ENCODE measurements around the gene POLE.
"Not testable (repeated sequence)": the region's sequence is repeated elsewhere in the genome, so short reads cannot be mapped to it uniquely, and the experiment has no call there.

POLE gene

GRCh38 chr12:132601171-132601883, 85.8 kb downstream of the POLE start:
- in situ Hi-C loops (cut with MboI; ENCODE audit: low sequenced_read_pairs) = no loop called here

DNA sequence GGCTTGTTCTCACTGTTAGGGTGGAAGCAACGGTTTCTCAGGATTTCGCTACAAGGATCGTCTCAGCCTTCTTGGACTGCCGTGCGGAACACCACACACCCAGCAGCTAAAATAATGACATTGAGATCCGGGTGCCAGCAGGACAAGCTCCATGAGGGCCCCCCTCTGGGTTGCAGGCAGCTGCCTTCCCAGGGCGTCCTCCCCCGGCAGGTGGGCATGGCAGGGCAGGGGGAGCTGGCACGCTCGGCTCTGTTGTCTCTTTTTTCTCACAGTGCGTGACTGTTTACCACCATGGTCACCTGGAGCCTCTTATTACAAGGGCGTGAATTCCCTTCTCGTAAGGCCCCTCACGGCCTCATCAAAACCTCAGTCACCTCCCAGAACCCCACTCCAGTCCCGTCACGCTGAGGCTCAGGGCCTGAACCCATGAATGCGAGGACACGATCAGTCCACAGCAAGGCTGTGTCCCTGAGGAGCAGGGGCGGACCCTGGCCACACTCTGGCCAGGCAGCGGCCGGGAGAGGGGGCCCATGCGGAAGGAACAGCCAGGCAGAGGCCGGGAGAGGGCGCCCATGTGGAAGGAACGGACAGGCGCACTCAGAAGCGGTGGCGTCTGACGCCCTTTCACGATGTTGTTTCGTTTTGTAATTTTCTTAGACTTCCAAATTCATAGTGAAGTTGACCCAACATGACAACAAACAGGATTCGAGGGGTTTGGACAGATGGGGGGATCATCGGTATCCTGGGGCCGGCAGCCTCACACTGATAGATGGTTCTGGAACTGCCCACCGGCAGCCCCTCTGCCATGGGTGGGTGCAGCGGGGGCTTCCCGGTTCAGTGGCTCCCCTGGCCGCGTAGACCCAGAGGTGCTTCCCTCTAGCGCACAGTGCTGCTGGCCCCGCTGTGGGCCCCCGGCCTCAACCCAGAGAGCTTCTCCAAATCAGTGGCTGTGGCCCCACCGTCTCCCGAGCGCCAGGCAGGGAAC, 86.8 kb downstream of the POLE start:
- in situ Hi-C loops (cut with MboI; ENCODE audit: low sequenced_read_pairs) = no loop called here

GRCh38 chr12:132599502-132599901, 87.6 kb downstream of the POLE start:
- in situ Hi-C loops (cut with MboI; ENCODE audit: low sequenced_read_pairs) = not testable (repeated sequence)

DNA sequence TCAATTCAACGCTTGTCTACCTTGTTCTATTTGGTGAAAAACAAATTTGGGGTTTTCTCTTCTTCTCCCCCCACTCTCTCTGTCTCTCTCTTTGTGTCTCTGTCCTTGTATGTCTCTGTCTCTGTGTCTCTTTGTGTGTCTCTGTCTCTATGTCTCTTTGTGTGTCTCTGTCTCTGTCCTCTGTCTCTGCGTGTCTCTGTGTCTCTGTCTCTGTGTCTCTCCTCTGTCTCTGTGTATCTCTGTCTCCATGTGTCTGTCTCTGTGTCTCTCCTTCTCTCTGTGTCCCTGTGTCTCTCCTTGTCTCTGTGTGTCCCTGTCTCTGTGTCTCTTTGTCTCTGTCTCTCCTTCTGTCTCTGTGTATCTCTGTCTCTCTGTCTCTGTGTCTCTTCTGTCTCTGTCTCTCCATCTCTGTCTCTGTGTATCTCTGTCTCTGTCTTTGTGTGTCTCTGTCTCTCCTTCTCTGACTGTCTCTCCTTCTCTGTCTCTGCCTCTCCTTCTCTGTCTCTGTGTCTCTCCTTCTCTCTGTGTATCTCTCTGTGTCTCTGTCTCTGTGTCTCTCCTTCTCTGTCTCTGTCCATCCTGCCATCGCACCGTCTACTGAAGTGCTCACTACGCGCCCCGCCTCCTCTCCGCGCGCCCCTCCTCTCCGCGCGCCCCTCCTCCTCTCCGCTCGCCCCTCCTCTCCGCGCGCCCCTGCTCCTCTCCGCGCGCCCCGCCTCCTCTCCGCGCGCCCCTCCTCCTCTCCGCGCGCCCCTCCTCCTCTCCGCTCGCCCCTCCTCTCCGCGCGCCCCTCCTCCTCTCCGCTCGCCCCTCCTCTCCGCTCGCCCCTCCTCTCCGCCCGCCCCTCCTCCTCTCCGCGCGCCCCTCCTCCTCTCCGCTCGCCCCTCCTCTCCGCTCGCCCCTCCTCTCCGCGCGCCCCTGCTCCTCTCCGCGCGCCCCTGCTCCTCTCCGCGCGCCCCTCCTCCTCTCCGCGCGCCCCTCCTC, 89.5 kb downstream of the POLE start:
- in situ Hi-C loops (cut with MboI; ENCODE audit: low sequenced_read_pairs) = no loop called here

DNA sequence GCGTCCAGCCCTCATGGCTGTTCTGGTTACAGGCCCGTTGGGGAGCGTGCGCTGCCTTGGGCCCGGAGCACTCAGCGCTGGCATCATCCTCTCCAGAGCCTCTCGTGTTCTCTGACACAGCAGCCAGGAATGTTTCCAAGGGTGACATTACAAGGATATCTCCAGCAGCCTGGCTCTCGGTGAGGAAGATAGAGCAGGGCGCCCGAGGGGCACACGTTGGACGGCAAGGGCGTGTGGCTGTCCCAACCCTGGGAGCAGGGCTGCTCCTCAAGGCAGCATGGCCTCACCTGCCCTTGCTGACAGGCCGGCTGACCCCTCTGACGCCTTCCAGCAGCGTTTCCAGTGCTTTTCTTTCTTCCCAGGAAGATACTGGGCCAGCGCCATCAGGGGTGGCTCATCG, 91.1 kb downstream of the POLE start:
- in situ Hi-C loops (cut with MboI; ENCODE audit: low sequenced_read_pairs) = no loop called here

DNA sequence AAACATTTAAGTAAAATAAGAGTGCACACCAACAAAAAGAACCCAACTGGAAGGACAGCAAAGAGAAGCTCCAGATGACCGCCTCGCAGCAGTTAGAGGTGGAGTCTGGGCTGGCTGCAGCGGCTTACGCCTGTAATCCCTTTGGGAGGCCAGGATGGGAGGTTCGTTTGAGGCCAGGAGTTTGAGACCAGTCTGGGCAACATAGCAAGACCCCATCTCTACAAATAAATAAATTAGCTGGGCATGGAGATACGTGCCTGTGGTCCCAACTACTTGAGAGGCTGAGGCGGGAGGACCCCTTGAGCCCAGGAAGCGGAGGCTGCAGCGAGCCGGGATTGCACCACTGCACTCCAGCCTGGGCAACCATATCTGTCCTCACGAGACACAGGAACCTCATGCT, 92.0 kb downstream of the POLE start:
- in situ Hi-C loops (cut with MboI; ENCODE audit: low sequenced_read_pairs) = no loop called here

DNA sequence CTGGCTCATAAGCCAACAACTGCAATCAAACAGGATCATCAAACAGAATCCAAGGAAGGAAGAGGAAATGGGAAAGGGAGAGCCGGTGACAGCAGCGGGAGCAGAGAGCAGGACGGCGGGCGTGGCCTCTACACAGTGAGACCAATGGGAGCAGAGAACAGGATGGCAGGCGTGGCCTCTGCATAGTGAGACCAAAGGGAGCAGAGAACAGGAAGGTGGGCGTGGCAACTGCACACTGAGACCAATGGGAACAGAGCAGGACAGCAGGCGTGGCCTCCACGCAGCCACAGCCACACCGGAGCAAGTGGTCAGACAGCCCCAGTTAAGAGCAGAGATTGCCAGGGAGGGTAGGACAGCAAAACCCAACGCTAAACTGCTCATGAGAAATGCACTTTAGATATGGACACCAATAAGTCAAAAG, 93.2 kb downstream of the POLE start:
- in situ Hi-C loops (cut with MboI; ENCODE audit: low sequenced_read_pairs) = no loop called here

- in situ Hi-C loops (cut with MboI; ENCODE audit: low sequenced_read_pairs) = no loop called here
Measured at GRCh38 chr12:132593521-132593920, 93.6 kb downstream of the POLE start.

- in situ Hi-C loops (cut with MboI; ENCODE audit: low sequenced_read_pairs) = no loop called here
Measured at GRCh38 chr12:132593071-132593470, 94.1 kb downstream of the POLE start.

DNA sequence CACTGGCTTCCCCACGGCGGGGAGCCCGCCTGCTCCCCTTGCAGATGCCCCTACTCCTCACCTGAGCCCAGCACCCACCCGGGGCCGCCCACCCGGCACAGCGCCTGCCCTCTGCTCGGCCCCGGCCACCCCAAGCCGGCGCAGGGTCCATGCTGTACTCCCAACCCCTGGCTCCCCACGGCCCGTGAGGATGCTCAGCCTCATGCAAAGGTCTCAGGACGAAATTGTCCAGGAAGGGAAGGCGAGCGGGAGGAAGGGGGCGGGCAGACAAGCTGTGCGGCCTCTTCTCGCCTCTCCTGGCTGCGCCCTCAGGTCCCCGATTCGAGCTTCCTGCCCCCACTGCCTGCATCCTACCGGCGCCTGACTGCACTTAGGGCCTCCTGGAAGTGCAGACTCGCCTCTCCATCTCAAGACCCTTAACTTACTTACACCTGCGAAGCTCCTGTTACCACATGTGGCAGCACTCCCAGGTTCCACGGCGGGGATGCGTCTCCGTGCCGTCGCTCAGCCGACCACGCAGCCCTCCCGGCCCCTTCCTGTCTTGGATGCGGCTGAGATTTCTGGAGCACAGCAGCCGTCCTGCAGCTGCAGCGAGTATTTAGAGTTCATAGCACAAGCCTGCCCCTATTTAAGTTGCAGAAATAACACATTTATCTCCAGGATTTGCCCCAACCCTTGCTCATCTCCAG, 94.7 kb downstream of the POLE start:
- in situ Hi-C loops (cut with MboI; ENCODE audit: low sequenced_read_pairs) = no loop called here

DNA sequence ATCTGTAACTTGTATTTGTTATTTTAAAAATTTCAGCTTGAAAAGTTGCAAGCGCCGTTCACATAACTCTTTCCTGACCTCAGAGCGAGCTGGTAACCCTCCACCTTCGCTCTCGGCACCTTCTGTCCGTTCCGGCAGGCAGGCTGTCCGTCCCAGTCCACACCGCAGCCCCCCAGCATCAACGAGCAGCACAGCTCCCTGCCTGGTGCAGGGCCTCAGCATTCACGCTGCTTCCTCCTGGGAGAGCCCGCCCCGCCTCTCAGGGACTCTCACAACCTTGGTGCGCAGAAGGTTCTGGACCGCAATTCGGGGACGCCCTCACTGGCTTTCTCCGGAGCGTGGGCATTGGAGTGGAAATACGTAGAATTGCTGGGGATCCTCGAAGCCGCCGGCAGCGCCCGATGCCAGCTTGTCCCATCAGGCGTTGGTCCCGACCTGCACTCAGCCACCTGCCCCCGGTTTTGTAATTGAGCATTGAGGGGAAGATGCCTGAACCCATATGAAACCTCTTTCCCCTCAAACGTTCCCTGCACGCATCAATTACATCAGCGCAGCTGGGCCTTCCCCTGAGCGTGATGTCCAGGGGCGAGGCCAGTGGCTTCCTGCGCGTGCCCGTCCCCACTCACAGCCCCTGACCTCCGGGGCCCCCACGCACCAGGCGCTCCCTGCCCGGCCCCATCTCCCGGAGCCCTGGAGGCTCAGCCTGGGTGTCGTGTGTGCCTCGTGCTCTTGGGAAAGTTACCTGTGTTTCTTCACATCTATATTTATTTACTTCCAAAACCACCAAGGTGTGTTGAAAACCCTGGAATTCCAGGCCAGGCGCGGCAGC, 95.8 kb downstream of the POLE start:
- in situ Hi-C loops (cut with MboI; ENCODE audit: low sequenced_read_pairs) = no loop called here

DNA sequence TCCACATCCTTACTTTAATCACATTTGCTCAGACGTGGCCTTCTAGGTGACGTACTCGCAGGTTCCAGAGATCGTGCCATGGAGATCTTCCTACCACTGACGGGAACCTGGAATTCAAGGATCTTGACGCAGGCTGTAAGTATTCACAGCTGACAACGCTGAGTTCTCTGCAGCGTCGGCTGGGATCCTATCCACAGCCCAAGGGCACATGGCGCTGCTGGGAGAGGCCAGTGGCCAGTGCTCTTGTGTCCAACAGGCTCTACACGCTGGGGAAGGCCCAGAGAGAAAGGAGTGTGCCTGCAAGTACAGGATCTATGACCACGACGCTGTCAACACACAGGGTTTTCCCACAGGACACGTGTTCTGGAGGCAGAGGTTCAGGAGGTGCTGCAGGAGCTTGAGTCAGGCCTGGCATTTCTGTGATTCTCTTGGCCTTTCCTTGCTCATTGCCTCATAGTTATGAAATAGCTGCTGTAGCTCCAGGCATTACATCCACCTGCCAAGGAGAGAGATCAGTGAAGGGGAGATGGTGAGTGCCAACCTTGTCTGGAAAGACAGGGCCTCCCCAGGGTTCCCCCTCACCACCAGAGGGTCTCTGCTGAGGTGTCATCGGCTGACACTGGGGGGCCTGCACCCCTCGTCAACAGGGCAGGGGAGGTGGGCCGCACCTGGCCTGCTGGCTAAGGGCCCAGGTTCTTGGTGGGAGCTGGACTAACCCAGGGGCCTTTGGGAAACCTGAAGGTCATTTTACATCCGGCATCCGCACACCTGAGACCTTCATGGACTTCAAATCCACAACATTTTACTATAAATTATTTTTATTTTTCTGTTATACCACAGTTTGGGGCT, 98.1 kb downstream of the POLE start:
- in situ Hi-C loops (cut with MboI; ENCODE audit: low sequenced_read_pairs) = no loop called here

GRCh38 chr12:132588319-132588718, 98.8 kb downstream of the POLE start:
- in situ Hi-C loops (cut with MboI; ENCODE audit: low sequenced_read_pairs) = no loop called here

DNA sequence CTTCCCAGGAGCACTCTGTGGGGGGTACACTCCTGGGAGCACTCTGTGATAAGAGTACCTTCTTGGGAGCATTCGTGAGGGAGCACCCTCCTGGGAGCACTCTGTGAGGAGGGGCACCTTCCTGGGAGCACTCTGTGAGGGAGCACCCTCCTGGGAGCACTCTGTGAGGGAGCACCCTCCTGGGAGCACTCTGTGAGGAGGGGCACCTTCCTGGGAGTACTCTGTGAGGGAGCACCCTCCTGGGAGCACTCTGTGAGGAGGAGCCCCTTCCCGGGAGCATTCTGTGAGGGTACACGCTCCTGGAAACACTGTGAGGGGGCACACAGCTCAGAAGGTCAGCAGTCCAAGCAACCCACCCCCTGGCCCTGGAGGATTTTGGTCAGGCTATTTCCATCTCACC, 99.4 kb downstream of the POLE start:
- in situ Hi-C loops (cut with MboI; ENCODE audit: low sequenced_read_pairs) = no loop called here

DNA sequence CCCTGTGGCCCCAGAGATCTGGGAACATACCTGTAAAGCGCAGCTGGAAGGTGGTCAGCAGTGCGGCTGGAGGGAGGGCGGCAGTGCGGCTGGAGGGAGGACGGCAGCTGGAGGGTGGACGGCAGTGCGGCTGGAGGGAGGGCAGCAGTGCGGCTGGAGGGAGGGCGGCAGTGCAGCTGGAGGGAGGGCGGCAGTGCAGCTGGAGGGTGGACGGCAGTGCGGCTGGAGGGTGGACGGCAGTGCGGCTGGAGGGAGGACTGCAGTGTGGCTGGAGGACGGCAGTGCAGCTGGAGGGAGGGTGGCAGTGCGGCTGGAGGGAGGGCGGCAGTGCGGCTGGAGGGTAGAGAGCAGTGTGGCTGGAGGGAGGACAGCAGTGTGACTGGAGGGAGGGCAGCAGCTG, 100.2 kb downstream of the POLE start:
- in situ Hi-C loops (cut with MboI; ENCODE audit: low sequenced_read_pairs) = no loop called here

DNA sequence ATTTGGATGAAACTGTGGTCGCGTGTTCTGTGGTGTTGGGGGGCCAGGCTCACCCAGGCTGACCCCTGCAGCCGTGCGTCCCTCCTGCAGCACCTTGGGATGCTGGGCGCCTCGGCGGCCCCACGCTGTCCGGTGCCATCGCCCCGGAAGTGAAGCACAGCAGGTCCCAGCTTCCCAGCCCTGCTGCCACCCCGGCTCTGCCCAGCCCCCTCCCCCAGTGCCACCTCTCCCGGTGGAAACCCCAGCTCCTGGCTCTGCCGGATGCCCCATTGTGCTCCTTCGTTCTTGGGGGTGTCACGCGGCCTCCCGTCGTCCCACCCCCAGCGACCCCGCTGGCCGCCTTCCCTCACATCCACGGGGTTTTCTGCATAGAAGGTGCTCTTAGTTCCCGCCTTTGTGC, 102.0 kb downstream of the POLE start:
- in situ Hi-C loops (cut with MboI; ENCODE audit: low sequenced_read_pairs) = no loop called here

GRCh38 chr12:132584429-132584828, 102.7 kb downstream of the POLE start:
- in situ Hi-C loops (cut with MboI; ENCODE audit: low sequenced_read_pairs) = no loop called here

GRCh38 chr12:132583736-132584135, 103.4 kb downstream of the POLE start:
- in situ Hi-C loops (cut with MboI; ENCODE audit: low sequenced_read_pairs) = no loop called here

DNA sequence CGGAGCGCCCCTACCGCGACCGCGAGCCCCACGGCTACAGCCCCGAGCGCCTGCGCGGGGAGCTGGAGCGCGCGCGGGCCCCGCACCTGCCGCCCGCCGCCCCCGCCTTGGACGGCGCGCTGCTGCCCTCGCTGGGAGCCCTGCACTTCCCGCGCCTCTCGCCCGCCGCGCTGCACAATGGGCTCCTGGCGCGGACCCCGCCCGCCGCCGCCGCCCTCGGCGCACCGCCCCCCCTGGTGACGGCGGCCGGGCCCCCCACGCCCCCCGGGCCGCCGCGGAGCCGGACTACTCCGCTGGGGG, 103.8 kb downstream of the POLE start:
- in situ Hi-C loops (cut with MboI; ENCODE audit: low sequenced_read_pairs) = no loop called here
